Measurements from ENCODE around the gene AFAP1.

AFAP1 gene

GRCh38 chr4:7747566-7747965, 192.1 kb downstream of the AFAP1 start:
- FAIRE-seq: no peak

- FAIRE-seq: no peak
These were observed 192.6 kb downstream of the AFAP1 start for GRCh38 chr4:7747062-7747385.

- FAIRE-seq: no peak
These were observed 193.2 kb downstream of the AFAP1 start for GRCh38 chr4:7746351-7747061.

- no peak for FAIRE-seq
These were observed 194.3 kb downstream of the AFAP1 start for GRCh38 chr4:7745301-7745885.

- FAIRE-seq: no peak
These were observed 195.4 kb downstream of the AFAP1 start for GRCh38 chr4:7744142-7744804.

GRCh38 chr4:7742807-7743280, 196.8 kb downstream of the AFAP1 start:
- no peak for FAIRE-seq

GRCh38 chr4:7741946-7742806, 197.5 kb downstream of the AFAP1 start:
- FAIRE-seq: no peak

- no peak for FAIRE-seq
These were observed 198.7 kb downstream of the AFAP1 start for GRCh38 chr4:7740866-7741525.

- no peak for FAIRE-seq
These were observed 199.5 kb downstream of the AFAP1 start for GRCh38 chr4:7739918-7740865.

GRCh38 chr4:7739077-7739917, 200.4 kb downstream of the AFAP1 start:
- FAIRE-seq: no peak

- no peak for FAIRE-seq
These were observed 201.1 kb downstream of the AFAP1 start for GRCh38 chr4:7738458-7739076.

GRCh38 chr4:7737752-7738457, 201.8 kb downstream of the AFAP1 start:
- FAIRE-seq: no peak

- FAIRE-seq: no peak
These were observed 202.4 kb downstream of the AFAP1 start for GRCh38 chr4:7737268-7737645.

- FAIRE-seq: no peak
These were observed 203.0 kb downstream of the AFAP1 start for GRCh38 chr4:7736436-7737267.

GRCh38 chr4:7735961-7736360, 203.7 kb downstream of the AFAP1 start:
- FAIRE-seq: no peak

GRCh38 chr4:7735395-7735794, 204.3 kb downstream of the AFAP1 start:
- no peak for FAIRE-seq

- FAIRE-seq: no peak
These were observed 204.9 kb downstream of the AFAP1 start for GRCh38 chr4:7734651-7735260.

Data from G401.6 (cell line).